Astrocyte (in vitro differentiated cells and primary cell): ENCODE measurements around the gene SNAI1. TPM values are rescaled to one million over a fixed set of nuclear protein-coding genes. Genes with fewer than 3 reads are reported as not detected.
A peak's percentile ranks its signal among the peaks of the same experiment; 100 is the strongest.

Experiments used
- DNase-seq: peaks from one replicate; pipeline ENCODE4 v3.0.0-alpha.2; 2010; ENCODE audit warnings: low read depth
- FAIRE-seq: peaks from 2 replicates; lab custom pipeline; 2011; peaks lifted over from hg19 to GRCh38; lab: Jason Lieb, UNC
- H2AFZ ChIP-seq: 2 replicates; pipeline ENCODE4 v1.6.0; 2012; ENCODE audit warnings: low read depth, low read length, inconsistent platforms
- H3K27ac ChIP-seq: 2 replicates; pipeline ENCODE4 v1.5.1; 2011; ENCODE audit warnings: low read depth, low read length, inconsistent platforms
- H3K27me3 ChIP-seq: 2 replicates; pipeline ENCODE4 v1.6.0; 2011; ENCODE audit warnings: low read length, inconsistent platforms; ENCODE audit not compliant: insufficient read depth
- H3K36me3 ChIP-seq: 2 replicates; pipeline ENCODE4 v1.5.1; 2011; ENCODE audit warnings: low read length, inconsistent platforms; ENCODE audit not compliant: insufficient read depth
- H3K4me1 ChIP-seq: 2 replicates; pipeline ENCODE4 v1.5.1; 2011; ENCODE audit warnings: low read length, inconsistent platforms; ENCODE audit not compliant: insufficient read depth
- H3K4me2 ChIP-seq: 2 replicates; pipeline ENCODE4 v1.6.0; 2012; ENCODE audit warnings: low read length, inconsistent platforms
- H3K4me3 ChIP-seq: 2 replicates; pipeline ENCODE4 v1.5.1; 2011; ENCODE audit warnings: low read depth, mild to moderate bottlenecking, low read length, inconsistent platforms; ENCODE audit not compliant: insufficient read depth
- H3K79me2 ChIP-seq: 2 replicates; pipeline ENCODE4 v1.6.0; 2012; ENCODE audit warnings: mild to moderate bottlenecking, low read length, inconsistent platforms; ENCODE audit not compliant: insufficient read depth
- H3K9ac ChIP-seq: 2 replicates; pipeline ENCODE4 v1.6.0; 2012; ENCODE audit warnings: mild to moderate bottlenecking, low read length, inconsistent platforms
- H3K9me3 ChIP-seq: 2 replicates; pipeline ENCODE4 v1.5.1; 2012; ENCODE audit warnings: low read depth, mild to moderate bottlenecking, low read length, inconsistent platforms; ENCODE audit not compliant: insufficient read depth
- H4K20me1 ChIP-seq: 2 replicates; pipeline ENCODE4 v1.6.0; 2012; ENCODE audit warnings: low read length, inconsistent platforms; ENCODE audit not compliant: insufficient read depth
- H3K27ac Mint-ChIP-seq: one replicate; pipeline ENCODE4 v1.8.0; 2021; ENCODE audit warnings: mild to moderate bottlenecking, mixed read lengths; ENCODE audit not compliant: unreplicated experiment
- H3K27me3 Mint-ChIP-seq: one replicate; pipeline ENCODE4 v1.8.0; 2021; ENCODE audit warnings: low read depth, mixed read lengths; ENCODE audit not compliant: unreplicated experiment
- H3K36me3 Mint-ChIP-seq: one replicate; pipeline ENCODE4 v1.8.0; 2021; ENCODE audit warnings: low read depth, mixed read lengths; ENCODE audit not compliant: unreplicated experiment
- H3K4me1 Mint-ChIP-seq: one replicate; pipeline ENCODE4 v1.8.0; 2021; ENCODE audit warnings: low read depth, mixed read lengths; ENCODE audit not compliant: unreplicated experiment
- H3K4me3 Mint-ChIP-seq: one replicate; pipeline ENCODE4 v1.8.0; 2021; ENCODE audit warnings: mild to moderate bottlenecking, moderate library complexity, mixed read lengths; ENCODE audit not compliant: unreplicated experiment
- H3K9me3 Mint-ChIP-seq: one replicate; pipeline ENCODE4 v1.8.0; 2021; ENCODE audit warnings: mild to moderate bottlenecking, mixed read lengths; ENCODE audit not compliant: unreplicated experiment
- EZH2 ChIP-seq: IDR thresholded peaks from 2 replicates; pipeline ENCODE4 v1.6.1; 2012; ENCODE audit warnings: mild to moderate bottlenecking, low read length, inconsistent platforms; ENCODE audit not compliant: insufficient read depth
- total RNA-seq: library from RNA; stranded (reverse); gene quantifications from 2 replicates; pipeline ENCODE4 v1.2.1, GENCODE V29; 2021
- TF ChIP-seq, protein P1 (sequence below): IDR thresholded peaks from 2 replicates; pipeline ENCODE4 v1.5.1; 2011; ENCODE audit warnings: low read depth, mild to moderate bottlenecking, inconsistent platforms, low read length, moderate library complexity; ENCODE audit not compliant: insufficient read depth

SNAI1 gene
- total RNA-seq, 1 donor from 2014 or later: 9.1 TPM

DNA sequence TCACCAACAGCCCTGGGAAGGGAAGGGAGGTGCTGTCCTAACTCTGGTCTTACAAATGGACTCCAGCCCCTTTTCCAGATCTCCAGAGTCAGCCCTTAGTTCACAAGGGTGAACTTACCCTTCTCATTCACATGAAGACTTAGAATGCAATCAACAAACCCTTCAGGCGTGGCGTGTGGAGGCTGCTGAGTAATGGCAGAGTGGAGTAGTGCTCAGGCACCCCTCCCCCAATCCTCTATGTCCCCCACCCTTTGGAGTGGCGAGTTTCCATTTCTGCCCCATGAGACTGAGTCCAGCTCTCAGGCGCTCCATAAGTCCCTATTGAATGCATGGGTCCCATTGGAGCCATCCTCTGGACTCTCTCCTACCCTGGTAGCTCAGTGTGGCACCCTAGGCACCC, 3.3 kb downstream of the SNAI1 start:
- TF ChIP-seq, protein P1, sequence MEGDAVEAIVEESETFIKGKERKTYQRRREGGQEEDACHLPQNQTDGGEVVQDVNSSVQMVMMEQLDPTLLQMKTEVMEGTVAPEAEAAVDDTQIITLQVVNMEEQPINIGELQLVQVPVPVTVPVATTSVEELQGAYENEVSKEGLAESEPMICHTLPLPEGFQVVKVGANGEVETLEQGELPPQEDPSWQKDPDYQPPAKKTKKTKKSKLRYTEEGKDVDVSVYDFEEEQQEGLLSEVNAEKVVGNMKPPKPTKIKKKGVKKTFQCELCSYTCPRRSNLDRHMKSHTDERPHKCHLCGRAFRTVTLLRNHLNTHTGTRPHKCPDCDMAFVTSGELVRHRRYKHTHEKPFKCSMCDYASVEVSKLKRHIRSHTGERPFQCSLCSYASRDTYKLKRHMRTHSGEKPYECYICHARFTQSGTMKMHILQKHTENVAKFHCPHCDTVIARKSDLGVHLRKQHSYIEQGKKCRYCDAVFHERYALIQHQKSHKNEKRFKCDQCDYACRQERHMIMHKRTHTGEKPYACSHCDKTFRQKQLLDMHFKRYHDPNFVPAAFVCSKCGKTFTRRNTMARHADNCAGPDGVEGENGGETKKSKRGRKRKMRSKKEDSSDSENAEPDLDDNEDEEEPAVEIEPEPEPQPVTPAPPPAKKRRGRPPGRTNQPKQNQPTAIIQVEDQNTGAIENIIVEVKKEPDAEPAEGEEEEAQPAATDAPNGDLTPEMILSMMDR: no peak
- no peak for TF ChIP-seq EZH2
- no peak overlapping the region for H3K27ac ChIP-seq
- no peaks in the 10 kb centered on the region for H3K9me3 Mint-ChIP-seq
- no peaks in the 10 kb centered on the region for H3K36me3 ChIP-seq
- peaks cover 6% of the 10 kb centered on the region for H3K27me3 ChIP-seq
- H3K4me3 ChIP-seq: peak overlapping the region; percentile 86
- FAIRE-seq: no peak
- peaks cover 11% of the 10 kb centered on the region for H3K27me3 Mint-ChIP-seq
- H3K9ac ChIP-seq: peak overlapping the region; percentile 97
- H3K27ac Mint-ChIP-seq: no peak overlapping the region
- peaks cover 41% of the 10 kb centered on the region for H4K20me1 ChIP-seq
- no peak overlapping the region for H2AFZ ChIP-seq
- H3K4me3 Mint-ChIP-seq: peak overlapping the region; percentile 76
- peaks cover 54% of the 10 kb centered on the region for H3K4me1 Mint-ChIP-seq
- H3K79me2 ChIP-seq: peaks cover 50% of the 10 kb centered on the region
- H3K9me3 ChIP-seq: no peaks in the 10 kb centered on the region
- H3K36me3 Mint-ChIP-seq: peaks cover 4% of the 10 kb centered on the region
- DNase-seq: no peak
- H3K4me1 ChIP-seq: peaks cover 71% of the 10 kb centered on the region
- H3K4me2 ChIP-seq: peak overlapping the region; percentile 99

- H3K4me2 ChIP-seq: peak overlapping the region; percentile 99
- H3K27ac ChIP-seq: peak overlapping the region; percentile 22
- FAIRE-seq: no peak
- peaks cover 68% of the 10 kb centered on the region for H3K4me1 ChIP-seq
- H3K27me3 Mint-ChIP-seq: peaks cover under 1% of the 10 kb centered on the region
- H3K27me3 ChIP-seq: no peaks in the 10 kb centered on the region
- no peaks in the 10 kb centered on the region for H3K36me3 ChIP-seq
- H3K9ac ChIP-seq: peak overlapping the region; percentile 97
- H3K4me1 Mint-ChIP-seq: peaks cover 54% of the 10 kb centered on the region
- DNase-seq: peak; percentile 56
- no peak overlapping the region for H3K27ac Mint-ChIP-seq
- peaks cover 41% of the 10 kb centered on the region for H4K20me1 ChIP-seq
- H3K4me3 Mint-ChIP-seq: peak overlapping the region; percentile 76
- no peak overlapping the region for H3K4me3 ChIP-seq
- no peak for TF ChIP-seq EZH2
- TF ChIP-seq, protein P1: no peak
- peaks cover 4% of the 10 kb centered on the region for H3K36me3 Mint-ChIP-seq
- no peak overlapping the region for H2AFZ ChIP-seq
- H3K9me3 Mint-ChIP-seq: no peaks in the 10 kb centered on the region
- H3K9me3 ChIP-seq: no peaks in the 10 kb centered on the region
- peaks cover 50% of the 10 kb centered on the region for H3K79me2 ChIP-seq
Observed at GRCh38 chr20:49987015-49987867, 4.5 kb downstream of the SNAI1 start.
